ENCODE data around the gene SAG. TPM values are rescaled to one million over a fixed set of nuclear protein-coding genes. Genes with fewer than 3 reads are reported as not detected.
A peak's percentile ranks its signal among the peaks of the same experiment; 100 is the strongest.

Gene SAG
- total and polyA plus RNA-seq, 2 of the 13 experiments (the other 11 are each of a cell fraction or from before 2014, with no cell fraction given), result not detected

DNA sequence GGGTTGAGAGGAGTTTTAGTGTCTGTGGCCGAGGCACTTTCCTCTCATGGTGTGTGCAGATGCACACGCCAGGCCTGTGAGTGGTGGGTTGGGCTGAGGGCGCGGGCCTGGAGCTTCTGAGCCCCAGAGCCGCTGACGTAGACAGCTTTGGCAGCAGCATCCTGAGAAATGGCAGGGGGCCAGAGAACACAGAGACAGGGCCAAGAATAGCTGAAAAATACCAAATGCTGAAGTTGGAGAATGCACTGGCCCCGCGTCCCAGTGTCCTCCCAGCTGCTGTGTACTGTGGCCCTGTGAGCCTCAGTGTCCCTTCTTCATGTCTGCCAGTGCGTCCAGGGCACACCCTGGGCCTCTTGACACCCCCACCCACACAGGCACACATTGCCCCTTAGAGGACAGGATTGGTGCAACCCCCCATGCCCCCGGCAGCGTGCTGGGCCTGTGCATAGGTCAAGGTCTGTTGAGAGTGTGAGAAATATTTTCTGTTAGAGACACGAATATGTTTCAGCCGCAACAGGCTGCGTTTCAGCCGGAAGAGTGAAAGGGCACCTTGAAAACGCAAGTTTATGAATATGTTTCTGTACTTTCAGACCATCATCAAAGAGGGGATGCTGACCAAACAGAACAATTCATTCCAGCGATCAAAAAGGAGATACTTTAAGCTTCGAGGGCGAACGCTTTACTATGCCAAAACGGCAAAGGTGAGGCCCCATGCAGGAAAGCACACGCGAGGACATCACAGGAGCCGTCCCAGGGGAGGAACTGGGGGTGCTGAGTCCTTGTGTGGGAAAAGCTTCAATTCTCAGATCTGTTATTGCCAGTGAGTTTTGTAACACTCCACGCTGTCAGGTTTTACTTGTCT is 80.3 kb downstream of the SAG start (continued):
- TF ChIP-seq, protein P1, sequence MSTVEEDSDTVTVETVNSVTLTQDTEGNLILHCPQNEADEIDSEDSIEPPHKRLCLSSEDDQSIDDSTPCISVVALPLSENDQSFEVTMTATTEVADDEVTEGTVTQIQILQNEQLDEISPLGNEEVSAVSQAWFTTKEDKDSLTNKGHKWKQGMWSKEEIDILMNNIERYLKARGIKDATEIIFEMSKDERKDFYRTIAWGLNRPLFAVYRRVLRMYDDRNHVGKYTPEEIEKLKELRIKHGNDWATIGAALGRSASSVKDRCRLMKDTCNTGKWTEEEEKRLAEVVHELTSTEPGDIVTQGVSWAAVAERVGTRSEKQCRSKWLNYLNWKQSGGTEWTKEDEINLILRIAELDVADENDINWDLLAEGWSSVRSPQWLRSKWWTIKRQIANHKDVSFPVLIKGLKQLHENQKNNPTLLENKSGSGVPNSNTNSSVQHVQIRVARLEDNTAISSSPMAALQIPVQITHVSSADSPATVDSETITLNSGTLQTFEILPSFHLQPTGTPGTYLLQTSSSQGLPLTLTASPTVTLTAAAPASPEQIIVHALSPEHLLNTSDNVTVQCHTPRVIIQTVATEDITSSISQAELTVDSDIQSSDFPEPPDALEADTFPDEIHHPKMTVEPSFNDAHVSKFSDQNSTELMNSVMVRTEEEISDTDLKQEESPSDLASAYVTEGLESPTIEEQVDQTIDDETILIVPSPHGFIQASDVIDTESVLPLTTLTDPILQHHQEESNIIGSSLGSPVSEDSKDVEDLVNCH (CRISPR knock-in tag; IDR thresholded peaks at IDR 0.05), result no peak
- TF ChIP-seq, protein P2, sequence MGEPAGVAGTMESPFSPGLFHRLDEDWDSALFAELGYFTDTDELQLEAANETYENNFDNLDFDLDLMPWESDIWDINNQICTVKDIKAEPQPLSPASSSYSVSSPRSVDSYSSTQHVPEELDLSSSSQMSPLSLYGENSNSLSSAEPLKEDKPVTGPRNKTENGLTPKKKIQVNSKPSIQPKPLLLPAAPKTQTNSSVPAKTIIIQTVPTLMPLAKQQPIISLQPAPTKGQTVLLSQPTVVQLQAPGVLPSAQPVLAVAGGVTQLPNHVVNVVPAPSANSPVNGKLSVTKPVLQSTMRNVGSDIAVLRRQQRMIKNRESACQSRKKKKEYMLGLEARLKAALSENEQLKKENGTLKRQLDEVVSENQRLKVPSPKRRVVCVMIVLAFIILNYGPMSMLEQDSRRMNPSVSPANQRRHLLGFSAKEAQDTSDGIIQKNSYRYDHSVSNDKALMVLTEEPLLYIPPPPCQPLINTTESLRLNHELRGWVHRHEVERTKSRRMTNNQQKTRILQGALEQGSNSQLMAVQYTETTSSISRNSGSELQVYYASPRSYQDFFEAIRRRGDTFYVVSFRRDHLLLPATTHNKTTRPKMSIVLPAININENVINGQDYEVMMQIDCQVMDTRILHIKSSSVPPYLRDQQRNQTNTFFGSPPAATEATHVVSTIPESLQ (CRISPR knock-in tag; conservative IDR thresholded peaks at IDR 0.05), result no peak
- no peak for TF ChIP-seq FOXA1 (IDR thresholded peaks at IDR 0.05)
- TF ChIP-seq FOXA1 (CRISPR knock-in tag; IDR thresholded peaks at IDR 0.05), result peak; percentile 17; the same call in 1 of the 2 replicates
- TF ChIP-seq REXO4 (CRISPR knock-in tag; IDR thresholded peaks at IDR 0.05; ENCODE audit: borderline replicate concordance), result no peak
- TF ChIP-seq ZNF7 (CRISPR knock-in tag; IDR thresholded peaks at IDR 0.05), result no peak
- TF ChIP-seq ESRRA (CRISPR knock-in tag; IDR thresholded peaks at IDR 0.05; ENCODE audit: low read depth), result peak; percentile 97
- TF ChIP-seq DNMT1 (CRISPR knock-in tag; IDR thresholded peaks at IDR 0.05), result no peak
- TF ChIP-seq FOSL1 (CRISPR knock-in tag; IDR thresholded peaks at IDR 0.05; ENCODE audit: borderline replicate concordance), result no peak
- TF ChIP-seq ETV5 (CRISPR knock-in tag; IDR thresholded peaks at IDR 0.05; ENCODE audit: borderline replicate concordance), result peak; percentile 45; the same call in 1 of the 2 replicates
- TF ChIP-seq ZNF121 (CRISPR knock-in tag; IDR thresholded peaks at IDR 0.05), result peak; percentile 54; the same call in 1 of the 2 replicates
- no peak for TF ChIP-seq RELA (CRISPR knock-in tag; IDR thresholded peaks at IDR 0.05)
- TF ChIP-seq ZNF264 (CRISPR knock-in tag; IDR thresholded peaks at IDR 0.05), result 0 out of 2 replicates have a peak, but pooled peaks have one; percentile 39
- no peak for TF ChIP-seq DNMT3B (CRISPR knock-in tag; conservative IDR thresholded peaks at IDR 0.05)
- no peak for TF ChIP-seq ATF7 (IDR thresholded peaks at IDR 0.05)
- no peak for TF ChIP-seq ATF7 (CRISPR knock-in tag; IDR thresholded peaks at IDR 0.05)
- peak; percentile 76 to 85 for TF ChIP-seq NR2F1 (CRISPR knock-in tag; IDR thresholded peaks at IDR 0.05)
- TF ChIP-seq, protein P3, sequence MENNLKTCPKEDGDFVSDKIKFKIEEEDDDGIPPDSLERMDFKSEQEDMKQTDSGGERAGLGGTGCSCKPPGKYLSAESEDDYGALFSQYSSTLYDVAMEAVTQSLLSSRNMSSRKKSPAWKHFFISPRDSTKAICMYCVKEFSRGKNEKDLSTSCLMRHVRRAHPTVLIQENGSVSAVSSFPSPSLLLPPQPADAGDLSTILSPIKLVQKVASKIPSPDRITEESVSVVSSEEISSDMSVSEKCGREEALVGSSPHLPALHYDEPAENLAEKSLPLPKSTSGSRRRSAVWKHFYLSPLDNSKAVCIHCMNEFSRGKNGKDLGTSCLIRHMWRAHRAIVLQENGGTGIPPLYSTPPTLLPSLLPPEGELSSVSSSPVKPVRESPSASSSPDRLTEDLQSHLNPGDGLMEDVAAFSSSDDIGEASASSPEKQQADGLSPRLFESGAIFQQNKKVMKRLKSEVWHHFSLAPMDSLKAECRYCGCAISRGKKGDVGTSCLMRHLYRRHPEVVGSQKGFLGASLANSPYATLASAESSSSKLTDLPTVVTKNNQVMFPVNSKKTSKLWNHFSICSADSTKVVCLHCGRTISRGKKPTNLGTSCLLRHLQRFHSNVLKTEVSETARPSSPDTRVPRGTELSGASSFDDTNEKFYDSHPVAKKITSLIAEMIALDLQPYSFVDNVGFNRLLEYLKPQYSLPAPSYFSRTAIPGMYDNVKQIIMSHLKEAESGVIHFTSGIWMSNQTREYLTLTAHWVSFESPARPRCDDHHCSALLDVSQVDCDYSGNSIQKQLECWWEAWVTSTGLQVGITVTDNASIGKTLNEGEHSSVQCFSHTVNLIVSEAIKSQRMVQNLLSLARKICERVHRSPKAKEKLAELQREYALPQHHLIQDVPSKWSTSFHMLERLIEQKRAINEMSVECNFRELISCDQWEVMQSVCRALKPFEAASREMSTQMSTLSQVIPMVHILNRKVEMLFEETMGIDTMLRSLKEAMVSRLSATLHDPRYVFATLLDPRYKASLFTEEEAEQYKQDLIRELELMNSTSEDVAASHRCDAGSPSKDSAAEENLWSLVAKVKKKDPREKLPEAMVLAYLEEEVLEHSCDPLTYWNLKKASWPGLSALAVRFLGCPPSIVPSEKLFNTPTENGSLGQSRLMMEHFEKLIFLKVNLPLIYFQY (CRISPR knock-in tag; IDR thresholded peaks at IDR 0.05; ENCODE audit: borderline replicate concordance), result peak; percentile 57; the same call in 1 of the 2 replicates
- TF ChIP-seq, protein P4, sequence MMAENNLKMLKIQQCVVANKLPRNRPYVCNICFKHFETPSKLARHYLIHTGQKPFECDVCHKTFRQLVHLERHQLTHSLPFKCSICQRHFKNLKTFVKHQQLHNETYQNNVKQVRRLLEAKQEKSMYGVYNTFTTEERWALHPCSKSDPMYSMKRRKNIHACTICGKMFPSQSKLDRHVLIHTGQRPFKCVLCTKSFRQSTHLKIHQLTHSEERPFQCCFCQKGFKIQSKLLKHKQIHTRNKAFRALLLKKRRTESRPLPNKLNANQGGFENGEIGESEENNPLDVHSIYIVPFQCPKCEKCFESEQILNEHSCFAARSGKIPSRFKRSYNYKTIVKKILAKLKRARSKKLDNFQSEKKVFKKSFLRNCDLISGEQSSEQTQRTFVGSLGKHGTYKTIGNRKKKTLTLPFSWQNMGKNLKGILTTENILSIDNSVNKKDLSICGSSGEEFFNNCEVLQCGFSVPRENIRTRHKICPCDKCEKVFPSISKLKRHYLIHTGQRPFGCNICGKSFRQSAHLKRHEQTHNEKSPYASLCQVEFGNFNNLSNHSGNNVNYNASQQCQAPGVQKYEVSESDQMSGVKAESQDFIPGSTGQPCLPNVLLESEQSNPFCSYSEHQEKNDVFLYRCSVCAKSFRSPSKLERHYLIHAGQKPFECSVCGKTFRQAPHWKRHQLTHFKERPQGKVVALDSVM (CRISPR knock-in tag; IDR thresholded peaks at IDR 0.05), result peak; percentile 59; the same call in 1 of the 2 replicates
- no peak for TF ChIP-seq ATAD3A (CRISPR knock-in tag; IDR thresholded peaks at IDR 0.05)
